HEK293 (cell line): ENCODE measurements around the gene SLC26A11.

Experiments used
- CTCF ChIA-PET: fragments of 350-600 bp; formaldehyde crosslinking; extraction: SDS; loops from one replicate; lab custom pipeline; 2021; ENCODE audit warnings: antibody characterized with exemption; lab: Yijun Ruan, JAX
- POLR2A ChIA-PET: fragments of 300-600 bp; formaldehyde crosslinking; extraction: SDS; loops from one replicate; lab custom pipeline; 2020; ENCODE audit warnings: antibody characterized with exemption, inconsistent platforms; lab: Yijun Ruan, JAX
- H3K27ac ChIP-seq: fragments of 200-500 bp; sonication (Bioruptor generic); 2 replicates; pipeline ENCODE4 v1.5.1; 2014; ENCODE audit warnings: low read depth, low read length, control low read depth, inconsistent platforms; ENCODE audit errors: extremely low read depth
- H3K36me3 ChIP-seq, 2 experiments: fragments of 200-500 bp in 1 of 2; sonication (Bioruptor generic) in 1 of 2; 1 replicate in 1 of 2; 2 replicates in 1 of 2; pipeline ENCODE4 v1.5.1; 2014 to 2017; ENCODE audit warnings: inconsistent platforms in 2 of 2, low read length in 2 of 2; ENCODE audit not compliant: control insufficient read depth in 2 of 2, insufficient read depth in 1 of 2
- H3K4me1 ChIP-seq: fragments of 200-500 bp; sonication (Bioruptor generic); 2 replicates; pipeline ENCODE4 v1.5.1; 2014; ENCODE audit warnings: mild to moderate bottlenecking, low read length, inconsistent platforms; ENCODE audit not compliant: control insufficient read depth, insufficient read depth
- H3K4me3 ChIP-seq: 2 replicates; pipeline ENCODE4 v1.5.1; 2011; ENCODE audit warnings: low read depth, mild to moderate bottlenecking, control low read depth, low read length, moderate library complexity
- H3K9me3 ChIP-seq: fragments of 200-500 bp; sonication (Bioruptor generic); 2 replicates; pipeline ENCODE4 v1.5.1; 2014; ENCODE audit warnings: low read depth, low read length, inconsistent platforms; ENCODE audit not compliant: control insufficient read depth, insufficient read depth
- CTCF ChIP-seq: fragments of 450-650 bp; formaldehyde crosslinking; IDR thresholded peaks from 2 replicates; pipeline ENCODE4 v1.5.1; 2016; ENCODE audit warnings: missing biosample characterization, missing genetic modification characterization
- FEZF1 ChIP-seq: fragments of 450-650 bp; formaldehyde crosslinking; IDR thresholded peaks from 2 replicates; pipeline ENCODE4 v1.5.1; 2016; ENCODE audit warnings: missing biosample characterization, missing genetic modification characterization
- GLIS1 ChIP-seq: fragments of 450-650 bp; formaldehyde crosslinking; IDR thresholded peaks from 2 replicates; pipeline ENCODE4 v1.5.1; 2016; ENCODE audit warnings: missing biosample characterization, missing genetic modification characterization
- HIC1 ChIP-seq: fragments of 450-650 bp; formaldehyde crosslinking; IDR thresholded peaks from 2 replicates; pipeline ENCODE4 v1.5.1; 2016; ENCODE audit warnings: missing biosample characterization, missing genetic modification characterization
- PRDM6 ChIP-seq: fragments of 450-650 bp; formaldehyde crosslinking; IDR thresholded peaks from 2 replicates; pipeline ENCODE4 v1.5.1; 2017; ENCODE audit warnings: missing biosample characterization, missing genetic modification characterization
- SP7 ChIP-seq: fragments of 450-650 bp; formaldehyde crosslinking; IDR thresholded peaks from 2 replicates; pipeline ENCODE4 v1.5.1; 2016; ENCODE audit warnings: missing biosample characterization, missing genetic modification characterization
- ZBTB48 ChIP-seq: fragments of 450-650 bp; formaldehyde crosslinking; IDR thresholded peaks from 2 replicates; pipeline ENCODE4 v1.5.1; 2016; ENCODE audit warnings: missing biosample characterization, missing genetic modification characterization
- ZFHX2 ChIP-seq: fragments of 450-650 bp; formaldehyde crosslinking; conservative IDR thresholded peaks from 2 replicates; pipeline ENCODE4 v1.5.1; 2016; ENCODE audit warnings: missing biosample characterization, missing genetic modification characterization
- ZNF157 ChIP-seq: fragments of 450-650 bp; formaldehyde crosslinking; IDR thresholded peaks from 2 replicates; pipeline ENCODE4 v1.5.1; 2016; ENCODE audit warnings: missing biosample characterization, missing genetic modification characterization
- ZNF19 ChIP-seq: fragments of 450-650 bp; formaldehyde crosslinking; IDR thresholded peaks from 2 replicates; pipeline ENCODE4; 2016; ENCODE audit warnings: missing biosample characterization, missing genetic modification characterization, low read depth
- ZNF211 ChIP-seq: fragments of 450-650 bp; formaldehyde crosslinking; IDR thresholded peaks from 2 replicates; pipeline ENCODE4 v1.5.1; 2016; ENCODE audit warnings: low read depth, missing biosample characterization, missing genetic modification characterization
- ZNF394 ChIP-seq: fragments of 450-650 bp; formaldehyde crosslinking; IDR thresholded peaks from 2 replicates; pipeline ENCODE4 v1.5.1; 2016; ENCODE audit warnings: missing biosample characterization, missing genetic modification characterization, mild to moderate bottlenecking, moderate library complexity, borderline replicate concordance
- ZNF514 ChIP-seq: fragments of 450-650 bp; formaldehyde crosslinking; IDR thresholded peaks from 2 replicates; pipeline ENCODE4 v1.5.1; 2016; ENCODE audit warnings: missing biosample characterization, missing genetic modification characterization
- ZNF585B ChIP-seq: fragments of 450-650 bp; formaldehyde crosslinking; IDR thresholded peaks from 2 replicates; pipeline ENCODE4 v1.5.1; 2016; ENCODE audit warnings: missing biosample characterization, missing genetic modification characterization
- ZNF623 ChIP-seq: fragments of 450-650 bp; formaldehyde crosslinking; IDR thresholded peaks from 2 replicates; pipeline ENCODE4 v1.5.1; 2016; ENCODE audit warnings: missing biosample characterization, missing genetic modification characterization
- ZSCAN16 ChIP-seq: fragments of 450-650 bp; formaldehyde crosslinking; IDR thresholded peaks from 2 replicates; pipeline ENCODE4 v1.5.1; 2016; ENCODE audit warnings: missing biosample characterization, missing genetic modification characterization

SLC26A11 gene

GRCh38 chr17:80212962-80213642 lies 7.1 kb upstream of the SLC26A11 start:
- ChIA-PET POLR2A (no interaction called here), CTCF (interaction anchor here (0.6 kb wide), 1 partner anchor 10 kb away, joined by 3 read pairs; no protein-coding TSS in a partner anchor)
- Histone ChIP-seq H3K9me3 (no peaks in the 10 kb centered on the region), H3K27ac (no peak overlapping the region), H3K4me3 (no peak overlapping the region), H3K36me3 (peaks cover 14 to 99% of the 10 kb centered on the region in 2 experiments), H3K4me1 (no peaks in the 10 kb centered on the region)
- no peak for TF ChIP-seq ZNF19 (tag by site-specific recombination)
- TF ChIP-seq ZFHX2 (tag by site-specific recombination): no peak
- no peak for TF ChIP-seq ZBTB48 (tag by site-specific recombination)
- no peak for TF ChIP-seq GLIS1 (tag by site-specific recombination)
- TF ChIP-seq ZNF394 (tag by site-specific recombination): no peak
- TF ChIP-seq ZNF514 (tag by site-specific recombination): no peak
- no peak for TF ChIP-seq ZNF585B (tag by site-specific recombination)
- TF ChIP-seq FEZF1 (tag by site-specific recombination): no peak
- TF ChIP-seq PRDM6: no peak
- no peak for TF ChIP-seq ZNF623 (tag by site-specific recombination)
- TF ChIP-seq HIC1: no peak
- TF ChIP-seq CTCF (tag by site-specific recombination): no peak
- no peak for TF ChIP-seq ZNF211 (tag by site-specific recombination)
- TF ChIP-seq ZNF157 (tag by site-specific recombination): no peak
- no peak for TF ChIP-seq SP7

- peaks cover 14 to 99% of the 10 kb centered on the region in 2 experiments for H3K36me3 ChIP-seq
- no peaks in the 10 kb centered on the region for H3K4me1 ChIP-seq
- POLR2A ChIA-PET: no interaction called here
- CTCF ChIA-PET: no interaction called here
- no peak overlapping the region for H3K4me3 ChIP-seq
- no peak overlapping the region for H3K27ac ChIP-seq
- TF ChIP-seq ZSCAN16 (tag by site-specific recombination): no peak
- no peaks in the 10 kb centered on the region for H3K9me3 ChIP-seq
These were observed 6.6 kb upstream of the SLC26A11 start for GRCh38 chr17:80213643-80213975.
